ENCODE results near the gene TCP11L1. TPM values are rescaled to one million over a fixed set of nuclear protein-coding genes. Genes with fewer than 3 reads are reported as not detected.

TCP11L1 gene
- total and polyA plus RNA-seq, 9 of the 15 experiments (the other 6 are each of a cell fraction or from before 2014, with no cell fraction given) = 1.6 to 15.3 (median 5.4) TPM

DNA sequence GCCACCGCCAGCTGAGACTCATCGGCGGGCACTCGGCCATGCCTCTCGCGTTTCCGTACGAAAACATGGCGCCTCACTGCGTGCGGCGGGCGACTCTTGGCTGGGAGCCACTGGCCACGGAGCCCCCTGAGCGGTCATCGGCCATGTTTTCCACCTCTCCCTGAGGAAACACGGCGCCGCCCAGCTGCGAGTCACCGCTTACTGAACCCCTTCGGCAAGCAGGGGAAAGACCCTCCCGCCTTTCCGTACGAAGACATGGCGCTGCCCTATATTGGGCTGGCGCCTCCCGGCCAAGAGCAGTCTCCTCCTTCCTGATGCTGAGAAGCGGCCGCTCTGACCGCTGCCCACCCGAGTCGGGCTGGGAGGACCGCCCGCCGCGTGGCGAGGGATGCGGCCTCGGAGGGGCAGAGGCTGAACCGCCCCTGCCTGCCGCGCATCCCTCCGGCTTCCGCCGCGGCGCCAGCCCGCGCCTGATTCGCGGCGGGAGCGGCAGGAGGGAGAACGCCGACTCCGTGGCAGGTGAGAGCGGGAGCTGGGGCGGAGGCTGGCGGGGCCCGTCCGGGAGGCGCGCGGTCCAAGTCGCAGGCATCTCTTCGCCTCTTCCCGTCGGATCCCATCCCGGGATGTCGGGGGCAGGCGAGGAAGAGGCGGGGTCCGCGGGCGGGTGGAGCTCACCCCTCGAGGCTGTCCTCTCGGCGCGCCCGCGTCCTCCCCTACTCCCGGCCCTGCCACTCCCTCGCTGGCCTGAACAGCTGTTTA is at the start of gene TCP11L1 (continued):
- TF ChIP-seq, protein P1, sequence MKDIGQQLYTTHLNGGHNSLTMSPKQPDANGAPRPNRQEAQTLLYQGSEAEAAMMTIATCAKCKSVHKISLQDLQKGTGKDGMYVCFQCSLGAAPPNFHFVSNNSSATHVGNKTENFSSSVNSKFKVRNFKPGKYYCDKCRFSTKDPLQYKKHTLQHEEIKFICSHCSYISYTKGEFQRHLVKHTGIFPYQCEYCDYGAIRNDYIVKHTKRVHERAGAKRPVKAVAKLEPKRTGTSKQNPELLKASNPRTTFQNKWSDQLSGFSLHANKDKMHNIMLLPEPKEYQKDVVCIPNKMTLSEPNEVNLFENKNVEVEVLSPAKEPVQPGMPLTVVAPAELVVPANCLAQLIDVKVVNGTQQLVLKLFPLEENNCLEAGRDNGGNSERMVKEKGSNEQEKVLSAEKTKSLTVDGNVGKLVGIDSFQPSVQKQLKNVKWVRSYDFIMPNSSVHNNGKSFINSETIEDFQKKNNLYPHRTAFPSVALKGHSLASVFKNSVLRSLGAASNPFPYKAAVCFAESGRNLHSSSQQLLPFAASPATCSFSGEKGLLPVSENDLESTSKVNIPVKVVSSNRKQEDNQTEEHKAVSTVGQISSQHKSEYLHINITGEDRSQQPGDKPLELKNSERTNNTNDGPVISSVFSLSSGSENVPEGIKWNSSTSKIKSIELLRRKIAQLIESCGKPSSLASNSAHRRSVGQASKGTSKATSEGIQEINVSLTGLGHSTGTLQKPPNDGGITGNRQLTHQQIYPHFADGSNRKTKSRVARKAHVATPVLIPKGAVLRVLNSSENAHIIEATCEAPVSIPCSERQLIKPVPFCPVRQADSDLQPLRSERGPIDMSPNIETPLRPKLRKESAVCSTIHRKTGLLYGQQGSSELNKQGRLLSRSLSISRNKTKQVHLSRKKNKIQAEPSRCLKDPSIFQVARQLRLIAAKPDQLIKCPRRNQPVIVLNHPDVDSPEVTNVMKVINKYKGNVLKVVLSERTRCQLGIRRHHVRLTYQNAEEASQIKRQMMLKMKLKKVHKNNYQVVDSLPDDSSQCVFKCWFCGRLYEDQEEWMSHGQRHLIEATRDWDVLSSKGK (CRISPR knock-in tag; IDR thresholded peaks at IDR 0.05) = no peak
- TF ChIP-seq ZNF174 (CRISPR knock-in tag; IDR thresholded peaks at IDR 0.05) (no peak), EP300 (IDR thresholded peaks at IDR 0.05; ENCODE audit: low read length) (no peak), PHB2 (IDR thresholded peaks at IDR 0.05; ENCODE audit: low read depth) (no peak), ZNF766 (CRISPR knock-in tag; conservative IDR thresholded peaks at IDR 0.05) (peak; percentile 76), BCL6 (CRISPR knock-in tag; IDR thresholded peaks at IDR 0.05) (no peak), SIX5 (IDR thresholded peaks at IDR 0.05; ENCODE audit: borderline replicate concordance in 1 of 2, insufficient read depth in 1 of 2, low read depth in 1 of 2, low read length in 2 of 2) (peak; percentile 17 to 22; a peak in 3 of 4 replicates), CCNT2 (IDR thresholded peaks at IDR 0.05; ENCODE audit: borderline replicate concordance, extremely low read depth, insufficient read length, low read depth, low read length) (peak; percentile 14), ZNF699 (CRISPR knock-in tag; IDR thresholded peaks at IDR 0.05; ENCODE audit: insufficient replicate concordance) (no peak), KLF1 (tag; IDR thresholded peaks at IDR 0.05) (no peak), KHSRP (IDR thresholded peaks at IDR 0.05) (no peak), TCF7L2 (IDR thresholded peaks at IDR 0.05; ENCODE audit: low read depth, low read length) (peak; percentile 84; the same call in 1 of the 2 replicates), CXXC5 (CRISPR knock-in tag; IDR thresholded peaks at IDR 0.05) (peak; percentile 70), FOXM1 (IDR thresholded peaks at IDR 0.05; ENCODE audit: low read depth) (no peak), FOXM1 (CRISPR knock-in tag; IDR thresholded peaks at IDR 0.05; ENCODE audit: low read depth) (peak; percentile 84; the same call in 1 of the 2 replicates)
- TF ChIP-seq, protein P2, sequence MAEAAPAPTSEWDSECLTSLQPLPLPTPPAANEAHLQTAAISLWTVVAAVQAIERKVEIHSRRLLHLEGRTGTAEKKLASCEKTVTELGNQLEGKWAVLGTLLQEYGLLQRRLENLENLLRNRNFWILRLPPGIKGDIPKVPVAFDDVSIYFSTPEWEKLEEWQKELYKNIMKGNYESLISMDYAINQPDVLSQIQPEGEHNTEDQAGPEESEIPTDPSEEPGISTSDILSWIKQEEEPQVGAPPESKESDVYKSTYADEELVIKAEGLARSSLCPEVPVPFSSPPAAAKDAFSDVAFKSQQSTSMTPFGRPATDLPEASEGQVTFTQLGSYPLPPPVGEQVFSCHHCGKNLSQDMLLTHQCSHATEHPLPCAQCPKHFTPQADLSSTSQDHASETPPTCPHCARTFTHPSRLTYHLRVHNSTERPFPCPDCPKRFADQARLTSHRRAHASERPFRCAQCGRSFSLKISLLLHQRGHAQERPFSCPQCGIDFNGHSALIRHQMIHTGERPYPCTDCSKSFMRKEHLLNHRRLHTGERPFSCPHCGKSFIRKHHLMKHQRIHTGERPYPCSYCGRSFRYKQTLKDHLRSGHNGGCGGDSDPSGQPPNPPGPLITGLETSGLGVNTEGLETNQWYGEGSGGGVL (CRISPR knock-in tag; IDR thresholded peaks at IDR 0.05) = no peak
- TF ChIP-seq, protein P3, sequence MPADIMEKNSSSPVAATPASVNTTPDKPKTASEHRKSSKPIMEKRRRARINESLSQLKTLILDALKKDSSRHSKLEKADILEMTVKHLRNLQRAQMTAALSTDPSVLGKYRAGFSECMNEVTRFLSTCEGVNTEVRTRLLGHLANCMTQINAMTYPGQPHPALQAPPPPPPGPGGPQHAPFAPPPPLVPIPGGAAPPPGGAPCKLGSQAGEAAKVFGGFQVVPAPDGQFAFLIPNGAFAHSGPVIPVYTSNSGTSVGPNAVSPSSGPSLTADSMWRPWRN (IDR thresholded peaks at IDR 0.05; ENCODE audit: low read depth) = no peak
- TF ChIP-seq, protein P4, sequence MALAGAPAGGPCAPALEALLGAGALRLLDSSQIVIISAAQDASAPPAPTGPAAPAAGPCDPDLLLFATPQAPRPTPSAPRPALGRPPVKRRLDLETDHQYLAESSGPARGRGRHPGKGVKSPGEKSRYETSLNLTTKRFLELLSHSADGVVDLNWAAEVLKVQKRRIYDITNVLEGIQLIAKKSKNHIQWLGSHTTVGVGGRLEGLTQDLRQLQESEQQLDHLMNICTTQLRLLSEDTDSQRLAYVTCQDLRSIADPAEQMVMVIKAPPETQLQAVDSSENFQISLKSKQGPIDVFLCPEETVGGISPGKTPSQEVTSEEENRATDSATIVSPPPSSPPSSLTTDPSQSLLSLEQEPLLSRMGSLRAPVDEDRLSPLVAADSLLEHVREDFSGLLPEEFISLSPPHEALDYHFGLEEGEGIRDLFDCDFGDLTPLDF (CRISPR knock-in tag; IDR thresholded peaks at IDR 0.05) = 0 out of 2 replicates have a peak, but pooled peaks have one; percentile 22
- TF ChIP-seq, protein P5, sequence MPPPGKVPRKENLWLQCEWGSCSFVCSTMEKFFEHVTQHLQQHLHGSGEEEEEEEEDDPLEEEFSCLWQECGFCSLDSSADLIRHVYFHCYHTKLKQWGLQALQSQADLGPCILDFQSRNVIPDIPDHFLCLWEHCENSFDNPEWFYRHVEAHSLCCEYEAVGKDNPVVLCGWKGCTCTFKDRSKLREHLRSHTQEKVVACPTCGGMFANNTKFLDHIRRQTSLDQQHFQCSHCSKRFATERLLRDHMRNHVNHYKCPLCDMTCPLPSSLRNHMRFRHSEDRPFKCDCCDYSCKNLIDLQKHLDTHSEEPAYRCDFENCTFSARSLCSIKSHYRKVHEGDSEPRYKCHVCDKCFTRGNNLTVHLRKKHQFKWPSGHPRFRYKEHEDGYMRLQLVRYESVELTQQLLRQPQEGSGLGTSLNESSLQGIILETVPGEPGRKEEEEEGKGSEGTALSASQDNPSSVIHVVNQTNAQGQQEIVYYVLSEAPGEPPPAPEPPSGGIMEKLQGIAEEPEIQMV (tag; conservative IDR thresholded peaks at IDR 0.05; ENCODE audit: low read depth) = no peak
